Measurements from ENCODE around the gene RNF34. TPM values are rescaled to one million over a fixed set of nuclear protein-coding genes. Genes with fewer than 3 reads are reported as not detected.

The RNF34 gene
- total RNA-seq, 1 experiment from 2014 or later: 66.4 TPM

GRCh38 chr12:121464331-121464730 lies 64.4 kb downstream of the RNF34 start:
- Mint-ChIP-seq H3K36me3 (ENCODE audit: insufficient read depth in 1 of 3, low read depth in 3 of 3) (peaks cover 9 to 12% (median 11%) of the 10 kb centered on the region in 3 experiments), H3K4me3 (no peak overlapping the region), H3K4me1 (peaks cover 21 to 26% of the 10 kb centered on the region in 2 experiments), H3K9me3 (peaks cover 0 to 2% of the 10 kb centered on the region in 2 experiments; a peak in 1 of 5 replicates), H3K27ac (no peak overlapping the region), H3K27me3 (ENCODE audit: low read depth) (peaks cover 9% of the 10 kb centered on the region)
- Histone ChIP-seq H3K18ac (ENCODE audit: insufficient read length, low read depth, low read length) (no peak overlapping the region), H3K9ac (ENCODE audit: extremely low read depth, insufficient read length, low read length) (no peak overlapping the region), H2BK5ac (ENCODE audit: insufficient read length, low read length) (no peak overlapping the region), H4K20me1 (ENCODE audit: control insufficient read depth, insufficient read depth, insufficient read length) (no peaks in the 10 kb centered on the region), H4K91ac (ENCODE audit: insufficient read length, low read depth, low read length) (no peak overlapping the region), H3K14ac (ENCODE audit: insufficient read depth, low read length) (no peak overlapping the region), H3K4ac (ENCODE audit: low read depth, low read length) (no peak overlapping the region), H3K27me3 (ENCODE audit: insufficient read depth, low read length) (no peaks in the 10 kb centered on the region), H3K4me2 (ENCODE audit: insufficient read depth, insufficient read length, low read length) (no peak overlapping the region), H3K4me1 (ENCODE audit: insufficient read depth, low read length) (peaks cover 5% of the 10 kb centered on the region; the same call in 1 of the 2 replicates), H3K23me2 (ENCODE audit: insufficient read length, low read depth, low read length, poor library complexity, severe bottlenecking) (peaks cover 7% of the 10 kb centered on the region), H3K56ac (ENCODE audit: insufficient read length, low read depth, low read length) (no peak overlapping the region), H2BK20ac (ENCODE audit: low read depth, low read length, poor library complexity, severe bottlenecking) (no peak overlapping the region), H3T11ph (ENCODE audit: low read length) (no peak overlapping the region), H2AFZ (ENCODE audit: low read length) (no peak overlapping the region), H2AK5ac (ENCODE audit: insufficient read length, low read length) (no peak overlapping the region), H3K23ac (ENCODE audit: insufficient read length, low read depth, low read length) (no peak overlapping the region), H2BK12ac (ENCODE audit: insufficient read length, low read depth, low read length) (no peak overlapping the region), H4K5ac (ENCODE audit: insufficient read length, low read depth, low read length) (no peak overlapping the region), H3K79me1 (ENCODE audit: insufficient read depth, low read depth, low read length, poor library complexity, severe bottlenecking) (peaks cover 21% of the 10 kb centered on the region), H3K27ac (ENCODE audit: insufficient read length, low read depth, low read length) (no peak overlapping the region), H2BK120ac (ENCODE audit: low read depth, low read length, poor library complexity, severe bottlenecking) (no peak overlapping the region), H3K79me2 (ENCODE audit: insufficient read depth, low read length) (peaks cover 20% of the 10 kb centered on the region; the same call in 1 of the 2 replicates), H2BK15ac (ENCODE audit: low read depth, low read length) (no peak overlapping the region), H4K8ac (replicated peaks; ENCODE audit: insufficient read length, low read depth, low read length) (no peak overlapping the region), H3K9me3 (ENCODE audit: control insufficient read depth, low read depth, low read length) (no peaks in the 10 kb centered on the region)
- no CpG with 5 or more reads among the region's 13 CpGs for WGBS (ENCODE audit: extremely low coverage, insufficient read length, low lambda C conversion rate)
- DNase-seq: peak; percentile 27
- TF ChIP-seq CTCF (conservative IDR thresholded peaks at IDR 0.05): no peak

Measured in H9 (cell line).